Peyer's patch (tissue), 4 donors: ENCODE measurements around the gene ANKS3. TPM values are rescaled to one million over a fixed set of nuclear protein-coding genes. Genes with fewer than 3 reads are reported as not detected.

Experiments used
- DNase-seq, 3 donors: peaks; one replicate each; pipeline ENCODE4 v3.0.0-alpha.2; 2017 to 2019
- H3K27ac ChIP-seq, 4 donors: fragments of 200-600 bp; sonication (generic); one replicate each; pipeline ENCODE4 v1.5.1; 2016 to 2019
- H3K27me3 ChIP-seq, 2 donors: fragments of 200-600 bp; sonication (generic); one replicate each; pipeline ENCODE4 v1.5.1; 2019
- H3K36me3 ChIP-seq, 3 donors: fragments of 200-600 bp; sonication (generic); one replicate each; pipeline ENCODE4 v1.5.1; 2016 to 2019
- H3K4me1 ChIP-seq, 4 donors: fragments of 200-600 bp; sonication (generic); one replicate each; pipeline ENCODE4 v1.5.1; 2016 to 2019
- H3K4me3 ChIP-seq, 4 donors: fragments of 200-600 bp; sonication (generic); 1 replicate in 3 of 4; 2 replicates in 1 of 4; pipeline ENCODE4 v1.5.1; 2016 to 2019; ENCODE audit warnings: mild to moderate bottlenecking in 1 of 4
- H3K9me3 ChIP-seq, 4 donors: fragments of 200-600 bp; sonication (generic); one replicate each; pipeline ENCODE4 v1.5.1; 2016 to 2019; ENCODE audit warnings: mild to moderate bottlenecking in 1 of 4
- POLR2A ChIP-seq, 2 donors: fragments of 450-650 bp; IDR thresholded peaks; one replicate each; pipeline ENCODE4 v1.5.1; 2017; ENCODE audit warnings: antibody characterized with exemption in 2 of 2, mild to moderate bottlenecking in 2 of 2, moderate library complexity in 2 of 2
- total RNA-seq, 4 donors: library from RNA; depleted of rRNA; stranded (reverse); fragments of >200 nt; gene quantifications; one replicate each; pipeline ENCODE4 v1.1.0, GENCODE V29; 2016
- TF ChIP-seq, protein P1 (sequence below), 6 experiments: fragments of 450-650 bp in 4 of 6; fragments of 200-600 bp in 2 of 6; sonication (generic) in 1 of 6; IDR thresholded peaks; one replicate each; pipeline ENCODE4 v1.5.1; 2017 to 2019; ENCODE audit warnings: antibody characterized with exemption in 6 of 6, mild to moderate bottlenecking in 3 of 6, moderate library complexity in 1 of 6

The ANKS3 gene
- total RNA-seq, 4 donors from 2014 or later = 20.8 to 42.9 (median 36.6) TPM

DNA sequence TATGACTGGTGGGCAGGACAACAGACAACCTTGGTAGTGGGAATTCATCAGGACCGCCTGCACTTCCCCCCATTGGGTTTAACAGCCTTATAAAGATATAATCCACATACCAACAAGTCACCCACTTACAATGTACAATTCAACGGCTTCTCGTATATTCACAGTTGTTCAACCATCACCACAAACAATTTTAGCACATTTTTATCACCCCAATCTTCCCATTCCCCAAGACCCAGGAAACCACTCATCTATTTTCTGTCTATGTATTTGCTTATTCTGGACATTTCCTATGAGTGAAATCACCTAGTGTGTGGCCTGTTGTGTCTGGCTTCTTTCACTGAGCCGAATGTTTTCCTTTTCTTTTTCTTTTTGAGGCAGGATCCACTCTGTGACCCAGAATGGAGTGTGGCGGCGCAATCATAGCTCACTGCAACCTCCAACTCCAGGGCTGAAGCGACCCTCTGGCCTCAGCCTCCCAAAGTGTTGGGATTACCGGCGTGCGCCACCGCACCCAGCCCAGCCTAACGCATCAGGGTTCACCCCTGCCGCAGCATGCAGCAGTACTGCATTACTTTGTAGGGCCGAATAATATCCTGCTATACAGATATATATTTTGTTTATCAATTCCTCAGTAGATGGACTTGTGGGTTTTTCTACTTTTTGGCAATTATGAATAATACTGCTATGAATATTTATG, 10.9 kb downstream of the ANKS3 start:
- TF ChIP-seq POLR2A (IDR thresholded peaks at IDR 0.05) = no peak
- TF ChIP-seq, protein P1, sequence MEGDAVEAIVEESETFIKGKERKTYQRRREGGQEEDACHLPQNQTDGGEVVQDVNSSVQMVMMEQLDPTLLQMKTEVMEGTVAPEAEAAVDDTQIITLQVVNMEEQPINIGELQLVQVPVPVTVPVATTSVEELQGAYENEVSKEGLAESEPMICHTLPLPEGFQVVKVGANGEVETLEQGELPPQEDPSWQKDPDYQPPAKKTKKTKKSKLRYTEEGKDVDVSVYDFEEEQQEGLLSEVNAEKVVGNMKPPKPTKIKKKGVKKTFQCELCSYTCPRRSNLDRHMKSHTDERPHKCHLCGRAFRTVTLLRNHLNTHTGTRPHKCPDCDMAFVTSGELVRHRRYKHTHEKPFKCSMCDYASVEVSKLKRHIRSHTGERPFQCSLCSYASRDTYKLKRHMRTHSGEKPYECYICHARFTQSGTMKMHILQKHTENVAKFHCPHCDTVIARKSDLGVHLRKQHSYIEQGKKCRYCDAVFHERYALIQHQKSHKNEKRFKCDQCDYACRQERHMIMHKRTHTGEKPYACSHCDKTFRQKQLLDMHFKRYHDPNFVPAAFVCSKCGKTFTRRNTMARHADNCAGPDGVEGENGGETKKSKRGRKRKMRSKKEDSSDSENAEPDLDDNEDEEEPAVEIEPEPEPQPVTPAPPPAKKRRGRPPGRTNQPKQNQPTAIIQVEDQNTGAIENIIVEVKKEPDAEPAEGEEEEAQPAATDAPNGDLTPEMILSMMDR (IDR thresholded peaks at IDR 0.05) = no peak
- no peak overlapping the region for H3K4me3 ChIP-seq
- peaks cover 0 to 46% (median 0%) of the 10 kb centered on the region in 3 donors for H3K36me3 ChIP-seq
- no peak overlapping the region for H3K27ac ChIP-seq
- no peaks in the 10 kb centered on the region for H3K9me3 ChIP-seq
- no peak for DNase-seq
- H3K4me1 ChIP-seq = no peaks in the 10 kb centered on the region
- H3K27me3 ChIP-seq = no peaks in the 10 kb centered on the region

DNA sequence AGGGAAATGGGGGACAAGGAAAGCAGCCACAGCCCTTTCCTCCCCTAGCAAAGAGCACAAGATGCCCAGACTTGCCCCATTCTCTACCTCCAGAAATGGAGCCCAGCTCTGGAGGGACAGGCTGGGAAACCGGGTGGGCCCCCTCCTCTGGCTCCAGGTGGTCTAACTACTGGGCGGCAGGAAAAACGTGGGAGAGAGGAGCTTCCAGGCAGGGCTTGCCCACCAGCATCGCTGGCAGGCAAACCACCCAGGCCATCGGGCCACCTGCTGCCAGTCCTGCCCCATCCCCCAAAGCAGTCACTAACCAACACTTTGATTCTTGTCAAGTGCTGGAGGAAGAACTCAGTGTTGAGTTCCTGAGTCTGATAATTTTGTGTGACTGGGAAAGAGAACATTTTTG, 15.6 kb downstream of the ANKS3 start:
- no peak for DNase-seq
- no peaks in the 10 kb centered on the region for H3K27me3 ChIP-seq
- H3K36me3 ChIP-seq = peaks cover 0 to 39% (median 0%) of the 10 kb centered on the region in 3 donors
- no peaks in the 10 kb centered on the region for H3K9me3 ChIP-seq
- no peak overlapping the region for H3K27ac ChIP-seq
- no peak overlapping the region for H3K4me3 ChIP-seq
- H3K4me1 ChIP-seq = no peaks in the 10 kb centered on the region
- no peak for TF ChIP-seq POLR2A (IDR thresholded peaks at IDR 0.05)
- TF ChIP-seq, protein P1 (IDR thresholded peaks at IDR 0.05) = no peak

DNA sequence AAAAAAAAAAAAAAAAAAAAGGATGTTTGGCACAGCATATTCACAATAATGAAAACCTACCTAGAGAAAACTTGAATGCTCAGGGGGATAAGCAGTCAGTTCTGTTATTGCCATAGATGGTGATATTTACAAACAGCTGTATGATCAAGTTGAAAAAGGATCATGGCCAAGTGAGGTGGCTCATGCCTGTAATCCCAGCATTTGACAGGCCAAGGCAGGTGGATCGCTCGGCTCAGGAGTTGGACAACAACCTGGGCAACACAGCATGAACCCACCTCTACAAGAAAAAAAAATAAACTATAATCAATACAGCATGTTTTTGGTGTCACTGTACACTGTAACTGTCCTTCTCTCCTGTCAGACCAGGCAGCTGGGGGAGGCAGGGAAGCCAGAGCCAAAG, 19.1 kb downstream of the ANKS3 start:
- Histone ChIP-seq H3K4me1 (no peaks in the 10 kb centered on the region), H3K4me3 (no peak overlapping the region), H3K27ac (no peak overlapping the region), H3K9me3 (no peaks in the 10 kb centered on the region), H3K27me3 (no peaks in the 10 kb centered on the region), H3K36me3 (peaks cover 0 to 55% (median 0%) of the 10 kb centered on the region in 3 donors)
- no peak for TF ChIP-seq POLR2A (IDR thresholded peaks at IDR 0.05)
- TF ChIP-seq, protein P1 (IDR thresholded peaks at IDR 0.05) = no peak
- DNase-seq = no peak

DNA sequence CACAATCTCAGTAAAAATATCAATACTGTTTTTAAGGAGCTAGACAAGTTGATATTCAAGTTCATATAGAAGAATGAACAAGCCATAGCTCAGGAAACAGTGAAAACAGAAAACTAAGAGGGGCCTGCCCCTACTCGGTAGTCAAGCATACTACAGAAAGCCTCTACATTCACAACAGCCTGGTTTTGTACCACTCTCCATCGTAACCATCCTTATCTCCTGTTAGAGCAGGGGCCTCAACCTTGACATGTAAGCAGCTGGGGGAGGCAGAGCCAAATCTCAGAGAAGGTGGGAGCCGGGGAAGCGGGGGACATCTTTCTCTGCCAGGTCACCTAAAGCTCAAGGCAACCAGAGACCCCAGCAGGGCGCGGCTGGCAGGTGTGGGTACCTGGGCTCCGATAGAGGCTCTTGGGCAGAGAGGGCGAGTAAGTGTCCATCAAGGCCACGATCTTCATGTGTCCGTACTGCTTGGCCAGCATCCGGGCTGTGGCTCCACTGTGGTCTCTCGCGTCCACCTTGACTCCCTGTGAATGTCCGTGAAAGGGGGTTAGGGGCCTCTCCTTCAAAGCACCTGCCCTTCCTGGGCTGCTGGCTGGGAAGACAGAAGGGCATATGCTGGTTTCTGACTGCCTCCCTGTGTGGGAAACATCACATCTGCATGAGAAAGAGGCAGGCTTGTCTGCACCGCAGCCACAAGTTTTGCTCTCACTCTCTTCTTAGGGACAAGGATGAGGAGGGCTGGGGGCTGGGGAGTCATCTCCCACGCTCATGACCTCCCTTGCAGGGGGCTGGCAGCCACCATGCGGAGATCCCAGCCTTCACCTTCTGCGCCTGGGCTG, 20.2 kb downstream of the ANKS3 start:
- TF ChIP-seq, protein P1 (IDR thresholded peaks at IDR 0.05) = no peak
- no peak for TF ChIP-seq POLR2A (IDR thresholded peaks at IDR 0.05)
- Histone ChIP-seq H3K9me3 (no peaks in the 10 kb centered on the region), H3K4me3 (no peak overlapping the region), H3K4me1 (no peaks in the 10 kb centered on the region), H3K27me3 (no peaks in the 10 kb centered on the region), H3K27ac (no peak overlapping the region), H3K36me3 (peaks cover 0 to 54% (median 0%) of the 10 kb centered on the region in 3 donors)
- DNase-seq = no peak

DNA sequence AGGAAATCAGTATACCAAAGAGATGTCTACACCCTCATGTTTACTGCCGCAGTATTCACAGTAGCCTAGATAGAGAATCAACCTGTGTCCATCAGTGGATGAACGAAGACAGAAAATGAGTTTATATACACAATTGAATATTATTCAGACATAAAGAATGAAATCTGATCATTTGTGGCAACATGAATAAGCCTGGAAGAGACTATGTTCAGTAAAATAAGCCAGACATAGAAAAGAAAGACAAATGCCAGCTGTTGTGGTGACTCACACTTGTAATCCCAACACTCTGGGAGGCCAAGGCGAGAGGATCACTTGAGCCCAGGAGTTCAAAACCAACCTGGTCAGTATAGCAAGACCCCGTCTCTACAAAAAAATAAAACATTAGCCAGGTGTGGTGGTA, 24.6 kb downstream of the ANKS3 start:
- H3K9me3 ChIP-seq = no peaks in the 10 kb centered on the region
- H3K4me3 ChIP-seq = no peak overlapping the region
- H3K27ac ChIP-seq = no peak overlapping the region
- no peaks in the 10 kb centered on the region for H3K27me3 ChIP-seq
- H3K4me1 ChIP-seq = no peaks in the 10 kb centered on the region
- TF ChIP-seq, protein P1 (IDR thresholded peaks at IDR 0.05) = no peak
- TF ChIP-seq POLR2A (IDR thresholded peaks at IDR 0.05) = no peak
- no peak for DNase-seq
- H3K36me3 ChIP-seq = peaks cover 0 to 49% (median 0%) of the 10 kb centered on the region in 3 donors
